Measurements from ENCODE around the gene OPCML.

DNA sequence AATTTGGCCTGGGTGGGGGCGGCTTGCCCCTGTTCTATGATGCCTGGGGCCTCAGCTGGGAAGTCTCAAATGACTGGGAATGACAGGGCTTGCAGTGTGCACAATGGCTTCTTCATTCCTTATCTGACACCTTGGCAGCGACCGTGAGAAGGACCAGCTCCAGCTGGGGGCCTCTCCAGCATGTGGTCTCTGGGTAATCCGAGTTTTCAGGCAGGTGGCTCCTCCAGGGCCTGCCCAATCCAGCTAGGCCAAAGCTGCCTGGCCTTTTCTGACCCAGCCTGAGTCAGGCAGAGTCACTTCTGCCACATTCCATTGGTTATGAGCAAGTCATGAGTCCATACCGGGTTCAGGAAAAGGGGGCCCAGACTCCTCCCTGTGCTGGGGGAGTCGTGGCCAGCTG, 646.0 kb downstream of the OPCML start:
- TF ChIP-seq CTCF (IDR thresholded peaks at IDR 0.05; ENCODE audit: low read length) (no peak), EZH2 (IDR thresholded peaks at IDR 0.05; ENCODE audit: borderline replicate concordance, low read length) (no peak)

All from OCI-LY1 (cell line).